ENCODE results near the gene MCC. TPM values are rescaled to one million over a fixed set of nuclear protein-coding genes. Genes with fewer than 3 reads are reported as not detected.

The MCC gene
- total RNA-seq, 6 donors from 2014 or later: 12.1 to 67.1 (median 21.3) TPM

DNA sequence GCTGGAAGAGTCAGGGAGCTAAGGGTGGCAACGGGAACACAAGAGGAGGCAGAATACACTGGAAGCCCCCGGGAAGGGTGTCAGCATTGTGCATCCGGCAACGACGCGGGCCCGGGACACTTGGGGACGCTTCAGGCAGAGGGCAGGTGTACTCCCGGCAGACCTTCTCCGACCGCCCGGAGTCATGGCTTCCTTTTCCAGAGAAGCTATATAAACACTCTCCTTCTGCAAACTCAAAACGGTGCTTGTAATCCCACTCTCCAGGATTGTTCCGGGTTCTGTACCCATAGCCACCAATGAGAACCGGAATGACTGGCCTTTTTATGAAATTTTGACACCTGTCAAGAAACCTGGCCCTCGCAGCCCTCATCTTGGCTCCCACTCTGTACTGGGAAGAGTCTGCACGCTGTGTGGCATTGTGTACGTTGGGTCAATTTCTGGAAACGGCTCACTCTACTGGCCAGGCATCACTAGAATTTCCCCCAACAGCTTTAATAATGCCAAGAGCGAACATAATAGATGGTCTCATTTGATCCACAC, 462 bp upstream of the MCC start:
- peaks cover 11 to 28% (median 21%) of the 10 kb centered on the region in 4 donors for H3K4me1 ChIP-seq
- WGBS, 2 donors: 16 to 17% methylated on average over 17 to 20 of the region's 20 CpGs
- peaks cover 0 to 15% (median 7%) of the 10 kb centered on the region in 4 donors for H3K27me3 ChIP-seq
- H3K9me3 ChIP-seq: peaks cover 7 to 24% (median 12%) of the 10 kb centered on the region in 4 donors
- DNase-seq (no peak), ATAC-seq (ENCODE audit: low FRiP score in 2 of 2) (peak; percentile 2 to 58)
- H3K4me3 ChIP-seq: peak overlapping the region in 3 of 4 donors; percentile 49 to 63 (median 58)
- H3K27ac ChIP-seq: peak overlapping the region in 2 of 4 donors; percentile 10 to 57
- no peaks in the 10 kb centered on the region for H3K36me3 ChIP-seq
- TF ChIP-seq POLR2A (IDR thresholded peaks at IDR 0.05): peak in 1 of 4 donors; percentile 9
- TF ChIP-seq, protein P1, sequence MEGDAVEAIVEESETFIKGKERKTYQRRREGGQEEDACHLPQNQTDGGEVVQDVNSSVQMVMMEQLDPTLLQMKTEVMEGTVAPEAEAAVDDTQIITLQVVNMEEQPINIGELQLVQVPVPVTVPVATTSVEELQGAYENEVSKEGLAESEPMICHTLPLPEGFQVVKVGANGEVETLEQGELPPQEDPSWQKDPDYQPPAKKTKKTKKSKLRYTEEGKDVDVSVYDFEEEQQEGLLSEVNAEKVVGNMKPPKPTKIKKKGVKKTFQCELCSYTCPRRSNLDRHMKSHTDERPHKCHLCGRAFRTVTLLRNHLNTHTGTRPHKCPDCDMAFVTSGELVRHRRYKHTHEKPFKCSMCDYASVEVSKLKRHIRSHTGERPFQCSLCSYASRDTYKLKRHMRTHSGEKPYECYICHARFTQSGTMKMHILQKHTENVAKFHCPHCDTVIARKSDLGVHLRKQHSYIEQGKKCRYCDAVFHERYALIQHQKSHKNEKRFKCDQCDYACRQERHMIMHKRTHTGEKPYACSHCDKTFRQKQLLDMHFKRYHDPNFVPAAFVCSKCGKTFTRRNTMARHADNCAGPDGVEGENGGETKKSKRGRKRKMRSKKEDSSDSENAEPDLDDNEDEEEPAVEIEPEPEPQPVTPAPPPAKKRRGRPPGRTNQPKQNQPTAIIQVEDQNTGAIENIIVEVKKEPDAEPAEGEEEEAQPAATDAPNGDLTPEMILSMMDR (IDR thresholded peaks at IDR 0.05): no peak

DNA sequence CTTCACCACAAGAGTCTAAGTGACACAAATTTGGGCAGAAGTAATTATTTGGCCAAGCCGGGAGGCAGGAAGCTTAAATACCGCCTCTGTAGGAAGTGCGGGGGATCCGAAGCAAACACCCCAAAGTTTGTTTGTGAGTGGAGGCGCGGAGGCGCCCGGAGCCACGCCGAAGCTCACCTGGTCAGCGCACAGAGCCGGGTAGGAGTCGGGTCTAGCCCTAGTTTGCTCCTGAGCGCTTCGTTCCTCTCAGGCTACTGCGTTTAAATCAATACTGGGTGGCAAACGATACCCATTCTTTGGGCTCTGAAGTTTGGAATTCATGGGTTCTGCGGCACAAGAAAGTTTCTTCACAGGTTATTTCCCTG, 855 bp downstream of the MCC start:
- ATAC-seq (ENCODE audit: low FRiP score in 2 of 2): peak in 1 of 2 donors; percentile 1
- TF ChIP-seq EP300 (IDR thresholded peaks at IDR 0.05) (no peak), POLR2AphosphoS5 (IDR thresholded peaks at IDR 0.05) (no peak), POLR2A (IDR thresholded peaks at IDR 0.05) (no peak)
- TF ChIP-seq, protein P1 (IDR thresholded peaks at IDR 0.05): no peak
- no peaks in the 10 kb centered on the region for H3K36me3 ChIP-seq
- WGBS, 2 donors: 0 to 4% methylated on average over 4 to 18 of the region's 18 CpGs
- H3K9me3 ChIP-seq: peaks cover 7 to 24% (median 12%) of the 10 kb centered on the region in 4 donors
- H3K4me1 ChIP-seq: peaks cover 11 to 28% (median 21%) of the 10 kb centered on the region in 4 donors
- H3K4me3 ChIP-seq: peak overlapping the region in 3 of 4 donors; percentile 49 to 63 (median 58)
- H3K27ac ChIP-seq: no peak overlapping the region
- peaks cover 0 to 15% (median 7%) of the 10 kb centered on the region in 4 donors for H3K27me3 ChIP-seq
- peak in 1 of 2 donors; percentile 60 for DNase-seq

DNA sequence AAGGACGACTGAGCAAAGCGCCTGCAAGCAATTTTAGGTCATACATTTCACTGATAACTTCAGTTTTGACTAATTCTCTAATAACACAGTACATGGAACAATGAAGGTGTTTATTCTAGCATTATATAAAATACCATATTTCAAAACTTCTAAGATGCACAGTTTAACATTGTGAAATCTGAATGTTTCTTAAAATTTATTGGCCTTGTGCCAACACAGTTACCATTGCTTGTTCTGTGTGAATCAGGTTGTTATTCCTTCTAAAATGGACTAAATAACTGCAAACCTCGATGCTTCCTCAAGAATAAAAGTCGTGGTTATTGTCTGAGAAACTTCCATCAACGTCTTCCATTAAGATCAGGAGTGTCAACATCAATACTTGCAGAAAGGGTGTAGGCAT, 8.0 kb downstream of the MCC start:
- no peak for ATAC-seq (ENCODE audit: low FRiP score in 2 of 2)
- no peak overlapping the region for H3K4me3 ChIP-seq
- WGBS, 2 donors: 68% methylated on average over 5 of the region's 5 CpGs

DNA sequence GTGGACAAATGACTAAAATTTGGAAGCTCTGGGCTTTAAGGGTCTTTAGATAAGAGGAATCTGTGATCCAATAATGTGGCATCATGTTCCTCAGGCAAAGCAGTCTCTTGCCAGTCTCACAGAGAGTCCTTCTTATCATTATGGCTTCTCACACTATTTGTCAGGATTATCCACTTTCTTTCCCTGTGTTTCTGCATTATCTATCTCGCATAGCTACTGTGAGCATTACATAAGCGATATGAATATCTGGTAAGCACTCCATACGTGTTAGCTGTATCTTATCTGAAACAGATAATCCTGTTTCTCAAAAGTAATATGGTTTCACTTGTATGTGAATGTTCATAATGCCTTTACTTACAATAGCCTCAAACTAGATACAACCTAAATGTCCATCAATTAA, 9.6 kb downstream of the MCC start:
- TF ChIP-seq, protein P1 (IDR thresholded peaks at IDR 0.05): no peak
- TF ChIP-seq POLR2AphosphoS5 (IDR thresholded peaks at IDR 0.05) (no peak), EP300 (IDR thresholded peaks at IDR 0.05) (no peak), POLR2A (IDR thresholded peaks at IDR 0.05) (no peak)
- no peaks in the 10 kb centered on the region for H3K27me3 ChIP-seq
- H3K4me3 ChIP-seq: no peak overlapping the region
- 74 to 78% methylated on average over 3 of the region's 3 CpGs for WGBS, 2 donors
- no peaks in the 10 kb centered on the region for H3K36me3 ChIP-seq
- H3K4me1 ChIP-seq: no peaks in the 10 kb centered on the region
- ATAC-seq (ENCODE audit: low FRiP score in 2 of 2): no peak
- H3K9me3 ChIP-seq: no peaks in the 10 kb centered on the region
- H3K27ac ChIP-seq: no peak overlapping the region
- no peak for DNase-seq

More for the DNA sequence above, 8.0 kb downstream of the MCC start:
- Histone ChIP-seq H3K27ac (no peak overlapping the region), H3K9me3 (no peaks in the 10 kb centered on the region), H3K4me1 (no peaks in the 10 kb centered on the region), H3K27me3 (no peaks in the 10 kb centered on the region), H3K36me3 (no peaks in the 10 kb centered on the region)
- TF ChIP-seq POLR2A (IDR thresholded peaks at IDR 0.05) (no peak), POLR2AphosphoS5 (IDR thresholded peaks at IDR 0.05) (no peak), EP300 (IDR thresholded peaks at IDR 0.05) (no peak)
- TF ChIP-seq, protein P1 (IDR thresholded peaks at IDR 0.05): no peak
- no peak for DNase-seq

Data from upper lobe of left lung (tissue), 6 donors.